Stimulated activated CD8-positive, alpha-beta memory T cell treated with anti-CD3 and anti-CD28 coated beads, Interleukin-4, amount 100 ng/mL, for 48 hours (primary cell): ENCODE results near the gene CLDN19.
"Not testable (repeated sequence)": the region's sequence is repeated elsewhere in the genome, so short reads cannot be mapped to it uniquely, and the experiment has no call there.

Experiments
- DNase-seq: peaks from one replicate; pipeline ENCODE4 v3.0.0-alpha.2; 2020

The CLDN19 gene

DNA sequence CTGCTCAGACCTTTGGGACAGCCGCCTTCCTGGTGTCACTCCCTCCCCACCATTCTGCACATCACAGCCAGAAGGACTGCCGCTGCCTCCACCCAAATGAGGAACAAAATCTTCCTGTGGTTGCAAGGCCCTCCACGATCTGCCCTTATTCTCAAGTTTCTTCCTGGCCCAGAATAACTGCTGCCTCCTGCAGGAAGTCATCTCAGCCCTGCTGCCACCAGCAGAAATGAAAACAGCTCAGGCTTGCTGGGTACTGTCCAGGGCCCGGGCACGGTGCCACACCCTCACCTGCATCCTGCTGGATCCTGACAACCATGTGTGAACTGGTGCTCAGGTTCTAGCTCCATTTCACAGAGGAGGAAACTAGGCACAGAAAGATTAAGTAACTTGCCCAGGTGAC lies 2.8 kb downstream of the CLDN19 start:
- no peak for DNase-seq

DNA sequence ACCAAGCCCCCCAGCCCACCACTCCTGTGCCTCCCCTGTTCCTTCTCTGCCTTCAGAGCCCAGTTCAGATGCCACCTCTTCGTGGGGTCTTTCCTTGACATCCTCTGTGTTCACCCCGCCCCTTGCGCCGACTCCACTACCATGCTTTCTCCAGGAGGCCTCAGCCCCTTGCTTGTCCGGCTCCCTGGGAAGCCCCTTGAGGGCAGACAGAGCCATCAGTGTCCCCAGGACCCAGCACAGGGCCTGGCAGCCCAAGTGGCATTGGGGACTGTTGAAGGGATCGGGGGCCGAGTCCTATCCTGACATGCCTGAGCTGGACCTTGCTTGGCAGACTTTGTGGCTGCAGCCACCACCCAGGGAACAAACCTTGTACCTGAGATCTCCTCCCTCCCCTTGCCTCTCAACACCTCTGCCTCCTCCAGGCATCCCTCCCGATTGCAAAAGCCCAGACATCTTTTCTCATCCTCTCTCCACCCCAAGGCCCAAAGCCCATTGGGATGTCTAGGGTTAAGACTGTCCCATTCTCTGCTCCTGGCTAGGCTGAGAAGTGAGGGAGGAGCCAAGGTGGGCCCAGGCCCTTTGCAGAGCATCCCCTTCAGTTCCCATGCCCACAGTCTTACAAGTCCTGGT lies 3.4 kb downstream of the CLDN19 start:
- DNase-seq = no peak

DNA sequence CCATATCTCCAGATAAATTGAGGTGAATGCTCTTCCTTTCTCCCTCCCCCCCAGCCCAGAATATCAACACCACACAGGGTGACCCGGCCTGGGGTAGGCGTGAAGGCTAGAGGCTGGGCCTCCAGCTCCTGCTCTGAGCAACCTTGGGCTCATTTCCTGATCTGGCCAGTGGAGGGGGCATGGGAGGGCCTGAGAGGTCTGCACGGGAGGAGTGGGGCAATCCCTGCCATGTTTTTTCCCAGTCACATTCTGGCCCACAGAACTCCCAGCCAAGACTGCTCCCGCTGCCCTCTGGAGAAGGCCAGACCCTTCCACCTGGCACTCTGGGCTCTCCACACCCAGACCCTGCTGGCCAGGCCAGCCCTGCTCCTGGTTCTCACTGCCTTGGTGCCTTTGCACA lies 3.9 kb downstream of the CLDN19 start:
- peak; percentile 32 for DNase-seq

DNA sequence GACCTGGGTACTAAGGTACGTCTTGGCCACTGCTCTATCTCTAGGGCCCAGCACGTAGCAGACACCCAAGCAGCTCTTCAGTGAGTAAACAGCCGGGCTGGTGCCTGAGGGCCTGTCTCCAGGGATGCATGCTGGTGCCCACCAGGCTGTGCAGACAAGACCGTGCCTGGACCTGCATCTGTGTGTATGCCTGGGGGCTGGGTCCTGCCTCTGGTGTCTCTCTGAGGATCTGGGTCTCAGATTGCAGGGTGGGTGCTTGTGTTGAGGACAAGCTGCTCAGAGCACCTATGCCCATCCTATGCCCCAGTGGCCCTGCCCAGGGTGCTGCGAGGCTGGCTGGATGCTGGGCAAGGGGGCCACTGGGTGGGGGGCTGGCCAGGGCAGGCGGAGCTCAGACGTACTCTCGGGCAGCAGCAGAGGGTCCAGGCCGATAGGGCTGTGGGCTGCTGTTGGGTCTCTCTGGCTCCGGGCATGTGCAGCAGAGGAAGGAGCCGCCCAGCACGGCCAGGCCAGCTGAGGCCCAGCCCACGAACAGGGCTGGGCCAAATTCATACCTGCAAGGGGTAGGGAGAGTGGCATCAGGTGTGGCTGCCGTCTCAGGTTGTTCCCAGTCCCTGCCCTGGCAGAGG lies 4.4 kb downstream of the CLDN19 start:
- DNase-seq = no peak

DNA sequence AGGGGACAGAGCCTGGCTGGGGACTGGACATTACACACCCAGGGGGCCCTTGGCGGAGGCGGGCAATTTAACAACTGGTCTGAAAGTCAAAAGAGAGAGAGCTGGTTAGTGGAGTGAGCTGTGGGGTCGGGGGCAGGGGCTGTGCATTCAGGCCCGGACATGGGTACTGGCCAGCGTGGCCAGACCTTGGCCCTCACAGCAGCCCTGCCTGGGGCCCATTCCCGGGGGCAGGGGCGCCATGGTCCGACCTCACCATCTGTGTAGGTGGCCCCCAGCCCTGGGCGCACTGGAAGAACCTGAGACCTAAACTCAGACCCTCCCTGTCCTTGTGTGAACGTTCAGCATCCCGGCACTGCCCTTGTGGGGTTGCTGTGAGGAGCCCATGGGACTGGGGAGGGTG lies 5.0 kb downstream of the CLDN19 start:
- peak; percentile 5 for DNase-seq

DNA sequence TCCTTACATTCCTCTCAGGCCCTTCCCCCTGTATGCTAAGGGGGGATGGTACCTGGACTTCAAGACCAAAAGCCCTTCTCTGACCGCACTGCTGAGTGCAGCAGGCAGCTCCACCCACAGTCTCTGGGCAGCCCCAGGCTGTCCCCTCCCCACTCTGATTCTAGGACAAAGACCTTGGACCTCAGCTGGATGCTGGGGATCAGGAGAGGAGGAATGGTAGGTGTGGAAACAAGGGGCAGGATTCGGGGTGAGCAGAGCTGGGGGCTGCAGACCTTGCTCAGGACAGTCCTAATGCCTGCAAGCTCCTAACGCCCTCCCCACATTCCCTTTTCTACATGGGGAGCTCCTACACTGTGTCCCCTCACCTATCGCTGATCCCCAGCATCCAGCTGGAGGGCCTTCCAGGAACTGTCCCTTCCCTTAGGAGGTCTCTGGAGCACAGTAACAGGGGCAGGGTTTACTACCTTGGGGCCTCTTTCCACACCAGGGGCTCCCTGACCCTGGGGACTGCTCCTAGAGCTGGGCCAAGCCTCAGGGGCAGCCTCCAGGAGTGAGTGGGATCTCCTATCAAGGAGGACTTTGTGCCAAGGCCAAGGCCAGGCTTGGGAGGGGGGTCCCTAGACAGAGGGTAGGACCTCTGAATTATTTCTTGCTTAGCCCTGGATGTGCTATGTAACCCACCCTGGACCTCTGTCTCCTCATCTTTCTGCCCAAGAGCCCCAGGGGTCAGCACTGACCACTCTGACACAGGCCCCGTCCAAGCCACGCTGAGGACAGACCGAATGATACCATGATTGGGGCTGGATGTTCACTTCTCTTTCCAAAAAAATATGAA lies 5.6 kb downstream of the CLDN19 start:
- DNase-seq = peak; percentile 6

DNA sequence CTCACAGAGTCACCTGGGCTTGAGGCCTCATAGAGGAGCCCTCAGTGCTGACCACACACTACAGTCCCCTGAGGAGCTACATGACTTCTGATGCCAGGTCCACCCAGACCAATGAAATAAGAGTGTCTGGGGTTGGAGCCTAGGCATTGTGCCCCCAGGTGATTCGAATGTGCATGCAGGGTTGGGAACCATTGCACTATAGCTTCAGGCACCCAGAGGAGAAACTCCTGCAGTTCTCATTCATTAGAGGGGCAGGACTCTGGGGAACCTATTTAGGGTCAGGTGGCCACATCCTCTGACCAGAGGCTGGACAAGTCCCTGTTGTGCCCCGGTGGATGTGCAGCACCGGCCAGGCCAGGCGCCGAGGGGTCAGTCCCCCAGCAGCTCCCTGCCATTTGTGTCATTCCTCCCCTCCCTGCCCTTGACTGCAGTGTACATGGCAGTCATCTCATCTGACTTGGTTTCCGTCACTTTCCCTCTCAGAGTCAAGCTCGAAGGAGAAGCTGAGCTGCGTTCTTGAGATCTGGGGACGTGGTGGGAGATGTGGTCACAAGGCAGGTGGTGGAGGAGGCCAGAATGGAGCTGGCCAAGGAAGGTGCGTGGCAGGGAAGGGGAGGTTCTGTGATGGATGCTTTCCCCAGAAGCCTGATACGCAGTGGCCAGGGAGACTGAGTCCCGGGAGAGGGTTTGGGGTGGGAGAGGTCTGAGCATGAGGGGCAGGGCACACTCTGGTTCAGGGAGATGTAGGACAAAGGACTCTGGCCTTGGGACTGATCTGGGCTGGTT lies 6.4 kb downstream of the CLDN19 start:
- DNase-seq = peak; percentile 14

DNA sequence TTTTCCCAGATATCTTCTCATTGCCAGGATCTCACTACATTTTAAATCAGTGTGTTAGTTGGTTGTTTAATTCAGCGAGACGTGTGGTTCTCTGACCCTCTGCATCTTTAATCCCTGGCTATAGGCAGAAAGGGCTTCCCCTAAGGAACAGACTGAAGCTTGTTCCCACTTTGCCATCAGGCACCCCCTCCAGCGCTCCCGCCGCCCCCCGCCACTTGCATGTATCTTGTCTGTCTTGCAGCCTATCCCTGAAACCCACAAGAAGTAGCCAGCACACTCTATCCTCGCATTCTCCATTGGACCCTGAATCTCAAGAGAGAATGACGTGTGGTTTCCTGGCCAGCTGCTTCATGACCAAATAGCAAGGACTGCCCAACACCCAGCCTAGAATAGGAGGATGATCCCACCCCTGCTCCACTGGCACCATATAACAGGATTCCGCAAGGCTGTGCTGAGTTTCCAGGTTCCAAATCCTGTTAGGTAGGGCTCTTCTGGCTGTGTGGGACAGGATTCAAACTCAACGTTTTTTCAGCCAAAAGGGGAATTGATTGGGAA lies 7.8 kb downstream of the CLDN19 start:
- DNase-seq = peak; percentile 12

DNA sequence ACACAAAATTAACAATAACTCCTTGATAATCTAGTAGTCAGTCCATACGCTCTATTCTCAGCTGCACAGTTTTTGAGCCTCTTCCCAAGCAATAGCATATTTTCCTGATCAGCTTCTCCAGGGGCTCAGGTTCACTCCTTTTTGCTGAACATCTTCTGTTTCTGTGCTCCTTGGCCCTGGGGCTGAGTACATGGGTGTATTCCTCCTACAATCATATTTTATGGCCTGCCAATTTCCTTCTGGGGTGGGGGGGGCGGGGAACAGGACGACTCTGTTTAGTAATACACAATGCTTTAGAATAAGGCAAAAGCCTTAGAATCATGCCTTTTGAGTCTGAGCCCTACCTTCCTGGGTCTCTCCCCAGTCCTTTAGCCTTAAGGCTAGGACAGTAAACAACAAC lies 8.5 kb downstream of the CLDN19 start:
- DNase-seq = peak; percentile 4

DNA sequence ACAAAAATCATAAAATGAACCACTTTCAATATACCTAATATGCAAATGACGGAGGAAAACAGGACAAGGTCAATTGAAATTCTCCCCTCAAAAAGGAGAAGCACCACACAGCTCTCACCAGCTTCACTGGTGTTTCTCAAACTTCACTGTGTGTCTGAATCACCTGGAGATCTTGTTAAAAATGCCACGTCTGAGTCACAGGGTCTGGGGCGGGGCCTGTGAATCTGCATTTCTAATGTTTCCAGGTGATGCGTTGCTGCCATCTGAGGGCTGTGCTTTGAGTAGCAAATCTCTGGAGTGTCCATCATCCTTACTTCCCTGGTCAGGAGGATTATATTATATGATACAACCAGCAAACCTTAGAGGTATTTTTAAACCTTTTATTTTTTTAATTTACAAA lies 9.0 kb downstream of the CLDN19 start:
- DNase-seq = peak; percentile 76

DNA sequence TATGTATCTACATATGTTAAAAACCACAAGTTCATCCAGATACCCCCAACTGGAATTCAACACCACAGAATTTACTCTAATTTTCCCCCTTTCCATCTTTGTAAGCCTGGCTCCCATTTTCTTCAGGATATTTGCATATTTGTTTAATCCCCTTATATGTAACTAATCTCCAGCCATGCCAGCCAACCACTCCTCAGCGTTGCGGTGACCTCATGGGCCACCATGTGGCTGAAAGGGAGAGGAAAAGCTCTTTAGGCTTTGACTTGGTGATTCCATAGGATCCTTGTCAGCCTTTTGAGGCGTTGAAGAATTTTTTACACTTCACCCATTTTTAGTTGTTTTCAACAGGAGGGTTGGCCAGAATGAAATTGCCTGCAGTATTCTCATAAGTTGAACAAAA lies 10.0 kb downstream of the CLDN19 start:
- DNase-seq = peak; percentile 22

DNA sequence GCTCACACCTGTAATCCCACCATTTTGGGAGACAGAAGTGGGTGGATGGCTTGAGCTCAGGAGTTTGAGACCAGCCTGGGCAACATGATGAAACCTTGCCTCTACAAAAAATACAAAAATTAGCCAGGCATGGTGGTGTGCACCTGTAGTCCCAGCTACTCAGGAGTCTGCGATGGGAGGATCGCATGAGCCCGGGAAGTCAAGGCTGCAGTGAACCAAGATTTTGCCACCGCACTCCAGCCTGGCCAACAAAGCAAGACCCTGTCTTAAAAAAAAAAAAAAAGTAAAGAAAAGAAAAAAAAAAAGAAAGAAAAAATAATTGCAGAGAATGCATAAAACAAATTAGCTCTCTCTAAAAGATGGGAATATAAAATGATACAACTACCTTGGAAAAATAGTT lies 14.2 kb downstream of the CLDN19 start:
- peak; percentile 8 for DNase-seq

DNA sequence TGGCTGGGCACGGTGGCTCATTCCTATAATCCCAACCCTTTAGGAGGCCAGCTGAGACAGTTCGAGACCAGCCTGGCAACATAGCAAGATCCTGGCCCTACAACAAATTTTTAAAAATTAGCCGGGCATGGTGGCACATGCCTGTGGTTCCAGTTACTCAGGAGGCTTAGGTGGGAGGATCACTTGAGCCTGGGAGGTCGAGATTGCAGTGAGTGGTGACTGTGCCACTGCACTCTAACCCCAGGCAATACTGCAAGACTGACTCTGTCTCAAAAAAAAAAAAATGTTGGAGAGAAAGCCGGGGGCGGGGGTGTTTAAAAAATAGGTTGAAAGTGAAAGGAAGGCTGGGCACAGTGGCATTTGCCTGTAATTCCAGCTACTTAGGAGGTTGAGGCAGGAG lies 16.5 kb downstream of the CLDN19 start:
- peak; percentile 24 for DNase-seq

DNA sequence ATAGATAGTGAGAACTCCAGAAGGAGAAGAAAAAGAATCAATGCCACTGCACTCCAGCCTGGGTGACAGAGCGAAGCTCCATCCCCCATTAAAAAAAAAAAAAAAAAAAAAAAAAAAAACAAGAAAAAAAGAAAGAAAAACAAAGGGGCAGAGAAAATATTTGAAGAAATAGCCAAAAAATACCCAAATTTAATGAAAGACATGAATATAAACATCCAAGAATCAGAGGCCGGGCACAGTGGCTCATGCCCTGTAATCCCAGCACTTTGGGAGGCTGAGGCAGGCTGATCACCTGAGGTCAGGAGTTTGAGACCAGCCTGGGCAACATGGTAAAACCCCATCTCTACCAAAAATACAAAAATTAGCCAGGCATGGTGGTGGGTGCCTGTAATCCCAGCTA lies 17.6 kb downstream of the CLDN19 start:
- DNase-seq = not testable (repeated sequence)

DNA sequence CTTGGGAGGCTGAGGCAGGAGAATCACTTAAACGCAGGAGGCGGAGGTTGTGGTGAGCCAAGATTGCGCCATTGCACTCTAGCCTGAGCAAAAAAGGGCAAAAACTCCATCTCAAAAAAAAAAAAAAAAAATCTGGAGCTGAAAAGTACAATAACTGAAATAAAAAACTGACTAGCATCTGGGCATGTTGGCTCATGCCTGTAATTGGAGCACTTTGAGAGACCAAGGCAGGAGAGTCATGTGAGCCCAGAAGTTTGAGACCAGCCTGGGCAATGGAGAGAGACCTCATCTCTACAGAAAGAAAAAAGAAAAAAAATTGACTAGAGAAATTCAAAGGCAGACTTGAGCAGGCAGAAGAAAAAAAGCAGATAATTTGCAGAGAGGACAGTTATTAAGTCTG lies 18.1 kb downstream of the CLDN19 start:
- DNase-seq = no peak

DNA sequence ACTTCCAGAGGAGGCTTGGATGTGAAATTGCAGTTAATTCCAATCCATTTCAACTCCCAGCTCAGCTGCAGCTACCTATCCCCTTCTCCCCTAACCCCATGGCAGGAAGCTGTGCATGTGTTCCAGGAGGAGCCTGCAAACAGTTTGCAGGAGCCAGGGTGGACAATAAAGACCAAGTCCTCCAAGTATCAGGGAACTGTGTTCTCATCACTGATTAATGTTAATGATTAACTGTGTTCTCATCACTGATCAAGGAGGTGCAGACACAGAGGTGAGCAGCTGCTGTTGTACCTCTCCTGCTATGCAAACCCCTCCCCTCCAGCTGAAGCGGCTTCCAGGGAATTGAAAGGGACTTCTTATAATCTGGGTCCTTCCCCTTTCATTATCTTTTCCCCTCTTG lies 19.2 kb downstream of the CLDN19 start:
- no peak for DNase-seq

DNA sequence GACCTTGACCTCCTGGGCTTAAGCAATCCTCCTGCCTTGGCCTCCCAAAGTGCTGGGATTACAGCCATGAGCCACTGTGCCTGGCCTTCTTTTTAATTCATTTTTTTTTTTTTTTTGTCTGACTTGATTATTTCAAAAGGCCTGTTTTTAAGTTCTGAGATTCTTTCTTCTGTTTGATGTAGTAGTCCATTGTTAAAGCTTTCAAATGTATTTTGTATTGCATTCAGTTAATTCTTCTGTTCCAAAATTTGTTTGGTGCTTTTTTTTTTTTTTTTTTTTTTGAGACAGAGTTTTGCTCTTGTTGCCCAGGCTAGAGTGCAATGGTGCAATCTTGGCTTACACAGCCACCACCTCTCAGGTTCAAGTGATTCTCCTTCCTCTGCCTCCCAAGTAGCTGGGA lies 25.6 kb downstream of the CLDN19 start:
- DNase-seq = not testable (repeated sequence)

DNA sequence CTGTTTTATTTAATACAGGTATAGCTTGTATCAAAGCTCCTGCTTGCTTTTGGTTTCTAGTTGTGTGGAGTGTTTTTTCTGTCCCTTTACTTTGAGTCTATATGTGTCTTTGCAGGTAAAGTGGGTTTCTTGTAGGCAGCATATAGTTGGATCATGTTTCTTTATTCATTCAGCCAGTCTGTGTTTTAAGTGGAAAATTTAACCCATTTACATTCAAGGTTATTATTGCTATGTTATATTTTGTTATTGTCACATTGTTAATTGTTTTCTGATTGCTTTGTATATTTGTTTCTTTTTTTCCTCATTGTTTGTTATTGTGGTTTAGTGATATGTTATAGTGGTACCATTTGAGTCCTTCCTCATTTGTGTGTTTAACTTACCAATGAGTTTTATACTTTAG lies 26.7 kb downstream of the CLDN19 start:
- DNase-seq = no peak

DNA sequence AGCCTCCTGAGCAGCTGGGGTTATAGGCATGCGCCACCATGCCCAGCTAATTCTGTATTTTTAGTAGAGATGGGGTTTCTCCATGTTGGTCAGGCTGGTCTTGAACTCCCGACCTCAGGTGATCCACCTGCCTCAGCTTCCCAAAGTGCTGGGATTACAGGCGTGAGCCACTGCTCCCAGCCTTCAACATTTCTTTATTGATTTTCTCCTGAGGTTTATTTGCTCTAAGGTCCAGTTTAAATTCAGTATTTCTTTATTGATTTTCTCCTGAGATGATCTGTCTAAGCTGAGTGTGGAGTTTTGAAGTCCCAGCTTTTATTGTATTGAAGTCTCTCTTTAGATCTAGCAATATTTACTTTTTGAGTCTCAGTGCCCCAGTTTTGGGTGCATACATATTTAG lies 27.2 kb downstream of the CLDN19 start:
- not testable (repeated sequence) for DNase-seq

DNA sequence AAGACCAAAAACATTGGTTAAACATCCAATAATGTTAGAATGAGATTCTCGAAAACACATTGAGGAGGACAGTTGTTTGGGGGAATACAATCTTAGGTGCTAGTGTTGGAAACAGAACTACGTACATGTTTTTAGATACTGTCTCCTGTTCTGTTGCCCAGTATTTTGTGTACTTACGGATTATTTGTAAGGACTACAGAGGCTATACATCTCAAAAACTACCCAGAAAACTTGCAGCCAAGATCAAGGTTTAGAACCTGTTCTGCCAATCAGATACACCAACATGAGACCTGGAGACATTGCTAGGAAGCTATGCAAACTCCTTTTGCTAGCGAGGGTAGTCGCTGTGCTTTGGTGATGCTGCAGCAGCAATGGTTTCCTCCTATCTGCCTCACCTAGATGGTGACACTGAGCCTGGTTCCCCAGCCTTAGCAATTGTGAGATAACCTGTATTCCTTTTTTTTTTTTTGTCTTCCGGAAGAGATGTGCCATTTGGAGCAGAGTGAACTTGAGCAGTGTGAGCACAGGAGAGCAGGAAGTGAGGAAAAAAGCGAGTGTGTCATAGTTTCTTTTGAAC lies 36.1 kb downstream of the CLDN19 start:
- DNase-seq = no peak

DNA sequence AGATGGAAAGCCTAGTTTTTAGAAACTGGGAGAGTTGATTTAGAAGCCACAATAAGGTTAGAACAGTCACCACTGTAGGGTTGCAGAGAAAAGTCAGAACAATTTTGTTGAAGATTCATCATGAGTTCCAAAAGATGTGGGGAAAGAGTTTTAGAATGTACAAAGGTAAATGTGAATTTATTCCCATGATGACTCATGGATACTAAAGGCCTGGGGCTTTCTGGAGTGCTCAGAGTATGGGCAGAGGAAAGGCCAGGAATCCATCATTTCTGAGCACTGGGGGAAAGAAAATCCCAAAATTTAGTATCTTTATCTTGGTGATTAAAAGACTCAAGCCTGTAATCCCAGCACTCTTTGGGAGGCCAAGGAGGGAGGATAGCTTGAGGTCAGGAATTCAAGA lies 40.0 kb downstream of the CLDN19 start:
- DNase-seq = no peak

DNA sequence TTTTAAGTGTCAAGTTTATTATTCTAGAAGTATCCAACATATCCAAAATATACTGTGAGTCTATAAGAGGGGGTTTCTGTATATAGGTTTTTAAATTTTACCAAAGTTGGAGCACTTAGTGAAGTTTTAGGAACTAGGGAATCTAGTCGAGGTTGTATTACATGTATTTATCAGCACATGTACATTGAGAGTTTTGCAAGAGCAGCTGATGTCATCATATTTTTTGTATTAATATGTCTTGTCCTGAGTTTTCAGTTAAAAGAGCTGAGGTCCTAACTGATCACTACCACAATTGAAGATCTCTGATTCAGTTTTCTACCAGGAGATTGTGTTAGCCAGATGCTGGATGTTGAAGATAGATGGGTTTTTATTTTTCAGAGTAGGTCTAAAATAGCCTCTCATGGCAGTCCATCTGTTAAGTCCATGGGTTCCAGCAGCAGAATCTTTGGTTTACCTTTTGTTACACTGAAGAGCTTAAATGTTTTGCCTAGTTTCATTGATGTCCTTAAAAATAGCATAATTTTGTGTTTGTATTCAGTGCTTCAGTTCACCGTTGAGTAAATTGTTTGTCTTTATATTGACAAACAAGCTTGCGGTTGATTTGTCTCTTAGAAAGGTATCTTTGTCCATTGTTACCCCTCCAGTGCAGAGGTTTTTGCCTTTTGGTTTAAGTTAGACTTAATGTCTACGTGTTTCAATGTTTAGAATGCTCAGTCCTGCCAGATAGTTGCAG lies 41.8 kb downstream of the CLDN19 start:
- no peak for DNase-seq
